Measurements from ENCODE around the gene PRDM16. TPM values are rescaled to one million over a fixed set of nuclear protein-coding genes. Genes with fewer than 3 reads are reported as not detected.

Gene PRDM16
- total and polyA plus RNA-seq, 2 donors (not counting 1 experiment from before 2014, with no cell fraction given): 0.03 to 0.12 TPM

- no peak overlapping the region for H2AFZ ChIP-seq (ENCODE audit: insufficient read depth, low read depth, low read length, poor library complexity, severe bottlenecking)
- no peaks in the 10 kb centered on the region for H3K4me1 Mint-ChIP-seq
- intact Hi-C loops (cut with micrococcal nuclease): no loop called here
- no peak overlapping the region for H3K4me2 ChIP-seq (replicated peaks; ENCODE audit: low read depth, low read length, poor library complexity, severe bottlenecking)
- H3K4me3 ChIP-seq (ENCODE audit: control extremely low read depth in 1 of 5, extremely low read depth in 1 of 5, insufficient read depth in 1 of 5, low read depth in 2 of 5, low read length in 4 of 5): no peak overlapping the region
- H3K27me3 Mint-ChIP-seq: peaks cover 7% of the 10 kb centered on the region
- no peaks in the 10 kb centered on the region for H3K27me3 ChIP-seq (replicated peaks in 1 of 4; ENCODE audit: control extremely low read depth in 1 of 4, control insufficient read depth in 3 of 4, insufficient read depth in 4 of 4, low read length in 3 of 4)
- no peak overlapping the region for H3K4me3 Mint-ChIP-seq
- ChIA-PET CTCF (no interaction called here), POLR2A (no interaction called here)
- TF ChIP-seq EZH2 (IDR thresholded peaks at IDR 0.05; ENCODE audit: borderline replicate concordance, insufficient read depth, low read depth, low read length, poor library complexity, severe bottlenecking): no peak
- no peak for TF ChIP-seq CTCF (IDR thresholded peaks at IDR 0.05)
- H3K4me1 ChIP-seq (ENCODE audit: control insufficient read depth in 2 of 2, insufficient read depth in 2 of 2, low read length in 2 of 2): no peaks in the 10 kb centered on the region
- no peak overlapping the region for H3K27ac ChIP-seq (ENCODE audit: low read length in 2 of 2)
- no peaks in the 10 kb centered on the region for H3K36me3 ChIP-seq (replicated peaks in 1 of 2; ENCODE audit: control extremely low read depth in 1 of 2, control insufficient read depth in 1 of 2, extremely low read depth in 1 of 2, insufficient read depth in 2 of 2, low read length in 1 of 2)
- no peak overlapping the region for H3K27ac Mint-ChIP-seq
- H3K9me3 ChIP-seq (ENCODE audit: control extremely low read depth in 1 of 3, control insufficient read depth in 2 of 3, insufficient read depth in 1 of 3, low read length in 2 of 3): no peaks in the 10 kb centered on the region
- H3K79me2 ChIP-seq (ENCODE audit: control insufficient read depth, insufficient read depth, low read length): no peaks in the 10 kb centered on the region
- WGBS (ENCODE audit: insufficient coverage): 50% methylated on average over 4 of the region's 11 CpGs
- no peak for ATAC-seq (ENCODE audit: low read depth)
- no peaks in the 10 kb centered on the region for H3K9me3 Mint-ChIP-seq (ENCODE audit: insufficient read depth)
- no peak overlapping the region for H3K9ac ChIP-seq (ENCODE audit: low read length)
- H4K20me1 ChIP-seq (ENCODE audit: control insufficient read depth, insufficient read depth, low read length, poor library complexity, severe bottlenecking): no peaks in the 10 kb centered on the region
- no peak for DNase-seq
These were observed 296.0 kb downstream of the PRDM16 start for GRCh38 chr1:3364983-3365382.

- Mint-ChIP-seq H3K4me1 (no peaks in the 10 kb centered on the region), H3K27ac (no peak overlapping the region), H3K9me3 (ENCODE audit: insufficient read depth) (no peaks in the 10 kb centered on the region), H3K4me3 (no peak overlapping the region), H3K27me3 (peaks cover 7% of the 10 kb centered on the region)
- Histone ChIP-seq H3K9me3 (ENCODE audit: control extremely low read depth in 1 of 3, control insufficient read depth in 2 of 3, insufficient read depth in 1 of 3, low read length in 2 of 3) (no peaks in the 10 kb centered on the region), H3K79me2 (ENCODE audit: control insufficient read depth, insufficient read depth, low read length) (no peaks in the 10 kb centered on the region), H3K4me1 (ENCODE audit: control insufficient read depth in 2 of 2, insufficient read depth in 2 of 2, low read length in 2 of 2) (no peaks in the 10 kb centered on the region), H4K20me1 (ENCODE audit: control insufficient read depth, insufficient read depth, low read length, poor library complexity, severe bottlenecking) (no peaks in the 10 kb centered on the region), H3K27me3 (replicated peaks in 1 of 4; ENCODE audit: control extremely low read depth in 1 of 4, control insufficient read depth in 3 of 4, insufficient read depth in 4 of 4, low read length in 3 of 4) (no peaks in the 10 kb centered on the region), H3K36me3 (replicated peaks in 1 of 2; ENCODE audit: control extremely low read depth in 1 of 2, control insufficient read depth in 1 of 2, extremely low read depth in 1 of 2, insufficient read depth in 2 of 2, low read length in 1 of 2) (no peaks in the 10 kb centered on the region), H3K4me2 (replicated peaks; ENCODE audit: low read depth, low read length, poor library complexity, severe bottlenecking) (no peak overlapping the region), H3K4me3 (ENCODE audit: control extremely low read depth in 1 of 5, extremely low read depth in 1 of 5, insufficient read depth in 1 of 5, low read depth in 2 of 5, low read length in 4 of 5) (no peak overlapping the region), H3K27ac (ENCODE audit: low read length in 2 of 2) (no peak overlapping the region), H2AFZ (ENCODE audit: insufficient read depth, low read depth, low read length, poor library complexity, severe bottlenecking) (no peak overlapping the region), H3K9ac (ENCODE audit: low read length) (no peak overlapping the region)
- intact Hi-C loops (cut with micrococcal nuclease): no loop called here
- WGBS (ENCODE audit: insufficient coverage): 46% methylated on average over 19 of the region's 22 CpGs
- DNase-seq: no peak
- no peak for ATAC-seq (ENCODE audit: low read depth)
- ChIA-PET CTCF (no interaction called here), POLR2A (no interaction called here)
- no peak for TF ChIP-seq CTCF (IDR thresholded peaks at IDR 0.05)
- TF ChIP-seq EZH2 (IDR thresholded peaks at IDR 0.05; ENCODE audit: borderline replicate concordance, insufficient read depth, low read depth, low read length, poor library complexity, severe bottlenecking): no peak
These were observed 296.6 kb downstream of the PRDM16 start for GRCh38 chr1:3365523-3366125.
